ENCODE data around the gene SFTPA2. TPM values are rescaled to one million over a fixed set of nuclear protein-coding genes. Genes with fewer than 3 reads are reported as not detected.
"Not testable (repeated sequence)": the region's sequence is repeated elsewhere in the genome, so short reads cannot be mapped to it uniquely, and the experiment has no call there.

SFTPA2 gene
- total and polyA plus RNA-seq, 2 experiments from 2014 or later, result 0.45 TPM; not detected in 1

GRCh38 chr10:79601939-79602338, 41.7 kb upstream of the SFTPA2 start:
- Histone ChIP-seq H3K27me3 (no peaks in the 10 kb centered on the region), H3K9me3 (ENCODE audit: low read depth) (no peaks in the 10 kb centered on the region), H3K36me3 (no peaks in the 10 kb centered on the region), H3K4me3 (no peak overlapping the region), H3K27ac (no peak overlapping the region), H3K4me1 (ENCODE audit: low read depth) (no peaks in the 10 kb centered on the region)
- TF ChIP-seq, protein P1, sequence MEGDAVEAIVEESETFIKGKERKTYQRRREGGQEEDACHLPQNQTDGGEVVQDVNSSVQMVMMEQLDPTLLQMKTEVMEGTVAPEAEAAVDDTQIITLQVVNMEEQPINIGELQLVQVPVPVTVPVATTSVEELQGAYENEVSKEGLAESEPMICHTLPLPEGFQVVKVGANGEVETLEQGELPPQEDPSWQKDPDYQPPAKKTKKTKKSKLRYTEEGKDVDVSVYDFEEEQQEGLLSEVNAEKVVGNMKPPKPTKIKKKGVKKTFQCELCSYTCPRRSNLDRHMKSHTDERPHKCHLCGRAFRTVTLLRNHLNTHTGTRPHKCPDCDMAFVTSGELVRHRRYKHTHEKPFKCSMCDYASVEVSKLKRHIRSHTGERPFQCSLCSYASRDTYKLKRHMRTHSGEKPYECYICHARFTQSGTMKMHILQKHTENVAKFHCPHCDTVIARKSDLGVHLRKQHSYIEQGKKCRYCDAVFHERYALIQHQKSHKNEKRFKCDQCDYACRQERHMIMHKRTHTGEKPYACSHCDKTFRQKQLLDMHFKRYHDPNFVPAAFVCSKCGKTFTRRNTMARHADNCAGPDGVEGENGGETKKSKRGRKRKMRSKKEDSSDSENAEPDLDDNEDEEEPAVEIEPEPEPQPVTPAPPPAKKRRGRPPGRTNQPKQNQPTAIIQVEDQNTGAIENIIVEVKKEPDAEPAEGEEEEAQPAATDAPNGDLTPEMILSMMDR (IDR thresholded peaks at IDR 0.05; ENCODE audit: low read depth, low read length), result no peak
- no peak for DNase-seq (ENCODE audit: low read depth in 1 of 2, low spot score in 1 of 2)

GRCh38 chr10:79599644-79600043, 39.4 kb upstream of the SFTPA2 start:
- not testable (repeated sequence) for H3K36me3 ChIP-seq; H3K4me3 ChIP-seq; H3K4me1 ChIP-seq (ENCODE audit: low read depth); H3K27ac ChIP-seq; DNase-seq (ENCODE audit: low read depth in 1 of 2, low spot score in 1 of 2); H3K9me3 ChIP-seq (ENCODE audit: low read depth); H3K27me3 ChIP-seq

DNA sequence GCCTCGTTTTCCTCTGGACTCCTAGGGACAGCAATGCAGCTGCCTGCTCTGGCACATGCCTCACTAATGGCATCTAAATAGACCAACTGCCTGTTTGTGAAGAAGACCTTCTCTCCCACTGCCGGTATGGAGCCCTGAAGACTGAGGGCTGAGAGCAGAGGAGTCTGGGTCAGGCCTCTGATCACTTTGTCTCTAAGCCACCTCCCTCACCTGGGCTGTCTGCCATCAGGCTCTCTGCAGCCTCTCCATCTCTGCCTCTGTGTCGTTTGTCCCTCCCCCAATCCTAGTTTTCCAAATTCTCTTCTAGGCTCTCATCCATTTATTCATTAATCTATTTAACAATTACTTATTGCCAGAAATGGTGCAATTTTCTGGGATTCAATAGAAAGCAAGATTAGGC, 35.3 kb upstream of the SFTPA2 start:
- no peak for DNase-seq (ENCODE audit: low read depth in 1 of 2, low spot score in 1 of 2)
- Histone ChIP-seq H3K4me1 (ENCODE audit: low read depth) (no peaks in the 10 kb centered on the region), H3K27me3 (no peaks in the 10 kb centered on the region), H3K27ac (no peak overlapping the region), H3K9me3 (ENCODE audit: low read depth) (no peaks in the 10 kb centered on the region), H3K4me3 (no peak overlapping the region), H3K36me3 (no peaks in the 10 kb centered on the region)
- TF ChIP-seq, protein P1 (IDR thresholded peaks at IDR 0.05; ENCODE audit: low read depth, low read length), result no peak

DNA sequence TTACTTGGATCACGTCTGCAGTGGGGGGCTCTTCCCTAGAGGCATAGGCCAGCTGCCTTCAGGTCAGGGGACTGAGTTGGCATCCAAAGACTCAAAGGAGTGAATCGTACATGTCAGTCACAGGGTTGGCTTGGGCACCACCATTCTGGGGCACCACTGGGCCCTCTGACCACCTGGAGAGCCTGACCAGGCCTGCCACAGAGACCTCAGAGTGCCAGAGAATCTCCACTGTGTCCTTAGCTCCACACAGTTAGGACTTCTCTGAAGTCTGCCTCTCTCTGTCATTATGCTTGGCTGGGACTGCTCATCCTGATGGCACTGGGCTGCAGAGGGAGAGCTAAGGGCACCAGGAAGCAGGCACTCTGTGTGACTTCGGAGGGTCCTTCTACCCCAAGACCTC, 34.4 kb upstream of the SFTPA2 start:
- DNase-seq (ENCODE audit: low read depth in 1 of 2, low spot score in 1 of 2); H3K4me3 ChIP-seq; H3K4me1 ChIP-seq (ENCODE audit: low read depth); H3K27ac ChIP-seq; H3K27me3 ChIP-seq; H3K36me3 ChIP-seq; H3K9me3 ChIP-seq (ENCODE audit: low read depth): not testable (repeated sequence)

DNA sequence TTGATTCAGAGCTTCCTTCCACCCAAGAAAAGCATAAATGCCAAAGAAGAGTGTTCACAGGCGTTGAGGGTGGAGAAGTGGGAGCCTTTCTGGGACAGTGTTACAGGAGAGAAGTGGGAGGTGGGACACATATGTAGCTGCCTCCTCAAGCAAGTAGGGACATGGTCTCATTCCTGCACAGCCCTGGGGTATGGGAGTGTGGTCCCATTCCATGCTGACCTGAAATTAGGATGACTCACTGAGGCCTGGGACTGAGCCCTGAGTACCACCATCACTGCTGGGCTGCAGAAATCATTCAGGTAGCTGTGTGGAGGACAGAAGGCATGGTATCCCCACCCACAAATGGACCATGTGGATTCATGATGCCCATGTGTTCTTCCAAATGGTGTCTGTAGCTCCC, 33.2 kb upstream of the SFTPA2 start:
- TF ChIP-seq, protein P1 (IDR thresholded peaks at IDR 0.05; ENCODE audit: low read depth, low read length), result no peak
- H3K27ac ChIP-seq, result no peak overlapping the region
- H3K4me1 ChIP-seq (ENCODE audit: low read depth), result no peaks in the 10 kb centered on the region
- H3K9me3 ChIP-seq (ENCODE audit: low read depth), result no peaks in the 10 kb centered on the region
- no peaks in the 10 kb centered on the region for H3K36me3 ChIP-seq
- no peak for DNase-seq (ENCODE audit: low read depth in 1 of 2, low spot score in 1 of 2)
- no peaks in the 10 kb centered on the region for H3K27me3 ChIP-seq
- H3K4me3 ChIP-seq, result no peak overlapping the region

DNA sequence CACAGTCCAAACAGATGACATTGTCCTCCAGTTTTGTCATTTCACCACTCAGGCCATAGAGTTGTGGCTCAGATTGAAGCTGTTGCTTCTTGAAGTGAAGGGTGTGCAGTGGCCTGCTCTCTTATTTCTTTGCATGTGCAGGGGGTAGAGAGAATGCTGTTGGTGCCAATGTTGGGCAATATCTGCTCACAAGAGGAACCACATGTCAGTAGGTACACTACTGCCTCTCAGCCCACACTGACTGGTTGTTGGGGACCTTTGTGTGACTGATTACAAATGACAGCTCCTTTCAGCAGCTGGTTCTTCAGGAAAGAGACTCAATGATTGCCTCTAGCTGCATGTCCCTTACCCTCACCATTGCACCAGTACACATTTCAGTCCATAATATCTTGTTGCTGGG, 28.6 kb upstream of the SFTPA2 start:
- H3K36me3 ChIP-seq, result no peaks in the 10 kb centered on the region
- H3K27me3 ChIP-seq, result no peaks in the 10 kb centered on the region
- no peak overlapping the region for H3K27ac ChIP-seq
- no peak overlapping the region for H3K4me3 ChIP-seq
- no peaks in the 10 kb centered on the region for H3K9me3 ChIP-seq (ENCODE audit: low read depth)
- peak in 1 of 2 donors; percentile 23 for DNase-seq (ENCODE audit: low read depth in 1 of 2, low spot score in 1 of 2)
- TF ChIP-seq, protein P1 (IDR thresholded peaks at IDR 0.05; ENCODE audit: low read depth, low read length), result no peak
- no peaks in the 10 kb centered on the region for H3K4me1 ChIP-seq (ENCODE audit: low read depth)

GRCh38 chr10:79586933-79587332, 26.7 kb upstream of the SFTPA2 start:
- Histone ChIP-seq H3K4me1 (ENCODE audit: low read depth) (no peaks in the 10 kb centered on the region), H3K36me3 (no peaks in the 10 kb centered on the region), H3K9me3 (ENCODE audit: low read depth) (no peaks in the 10 kb centered on the region), H3K4me3 (no peak overlapping the region), H3K27ac (no peak overlapping the region), H3K27me3 (no peaks in the 10 kb centered on the region)
- DNase-seq (ENCODE audit: low read depth in 1 of 2, low spot score in 1 of 2), result no peak
- TF ChIP-seq, protein P1 (IDR thresholded peaks at IDR 0.05; ENCODE audit: low read depth, low read length), result no peak
